Right atrium auricular region (tissue), 2 donors: ENCODE results near the gene CYSTM1. TPM values are rescaled to one million over a fixed set of nuclear protein-coding genes. Genes with fewer than 3 reads are reported as not detected.

Experiments
- DNase-seq: peaks from one replicate; pipeline ENCODE4 v3.0.0-alpha.2; 2019; ENCODE audit warnings: low spot score
- H3K27ac ChIP-seq, 2 donors: fragments of 200-600 bp; sonication (generic); 1 replicate in 1 of 2; 2 replicates in 1 of 2; pipeline ENCODE4 v1.5.1; 2016 to 2019
- H3K27me3 ChIP-seq, 2 donors: fragments of 200-600 bp; sonication (generic); one replicate each; pipeline versions ENCODE4 v1.5.1 to v1.6.0; 2017 to 2019
- H3K36me3 ChIP-seq: fragments of 200-600 bp; sonication (generic); one replicate; pipeline ENCODE4 v1.5.1; 2016
- H3K4me1 ChIP-seq, 2 donors: fragments of 200-600 bp; sonication (generic); one replicate each; pipeline versions ENCODE4 v1.5.1 to v1.6.0; 2017 to 2019
- H3K4me3 ChIP-seq, 2 donors: fragments of 200-600 bp; sonication (generic); 1 replicate in 1 of 2; 2 replicates in 1 of 2; pipeline ENCODE4 v1.5.1; 2017 to 2019; ENCODE audit warnings: mild to moderate bottlenecking in 1 of 2, moderate library complexity in 1 of 2
- H3K9me3 ChIP-seq, 2 donors: fragments of 200-600 bp; sonication (generic); one replicate each; pipeline ENCODE4 v1.5.1; 2019
- CTCF ChIP-seq, 2 donors: fragments of 200-600 bp; sonication (generic); IDR thresholded peaks; one replicate each; pipeline ENCODE4 v1.5.1; 2019; ENCODE audit warnings: antibody characterized with exemption in 2 of 2
- total RNA-seq, 2 donors: library from RNA; depleted of rRNA; stranded (reverse); fragments of >200 nt; gene quantifications; one replicate each; pipeline ENCODE4 v1.1.0, GENCODE V29; 2016

Gene CYSTM1
- total RNA-seq, 2 donors from 2014 or later, result 89.8 to 143 TPM

GRCh38 chr5:140181525-140181924 lies 6.5 kb downstream of the CYSTM1 start:
- no peak for TF ChIP-seq CTCF (IDR thresholded peaks at IDR 0.05)
- Histone ChIP-seq H3K36me3 (no peaks in the 10 kb centered on the region), H3K4me1 (peaks cover 0 to 69% of the 10 kb centered on the region in 2 donors), H3K27ac (peak overlapping the region in 1 of 2 donors; percentile 82), H3K27me3 (no peaks in the 10 kb centered on the region), H3K9me3 (no peaks in the 10 kb centered on the region), H3K4me3 (no peak overlapping the region)
- DNase-seq, result no peak

- H3K27ac ChIP-seq, result peak overlapping the region; percentile 78 to 82
- H3K4me1 ChIP-seq, result peaks cover 0 to 69% of the 10 kb centered on the region in 2 donors
- no peak for DNase-seq
- no peaks in the 10 kb centered on the region for H3K9me3 ChIP-seq
- no peak overlapping the region for H3K4me3 ChIP-seq
- no peaks in the 10 kb centered on the region for H3K27me3 ChIP-seq
- no peaks in the 10 kb centered on the region for H3K36me3 ChIP-seq
- no peak for TF ChIP-seq CTCF (IDR thresholded peaks at IDR 0.05)
Measured at GRCh38 chr5:140182075-140182711, 7.2 kb downstream of the CYSTM1 start.

- Histone ChIP-seq H3K36me3 (no peaks in the 10 kb centered on the region), H3K4me3 (no peak overlapping the region), H3K4me1 (peaks cover 0 to 62% of the 10 kb centered on the region in 2 donors), H3K27ac (peak overlapping the region; percentile 78 to 82), H3K9me3 (no peaks in the 10 kb centered on the region), H3K27me3 (no peaks in the 10 kb centered on the region)
- no peak for DNase-seq
- no peak for TF ChIP-seq CTCF (IDR thresholded peaks at IDR 0.05)
Measured at GRCh38 chr5:140182803-140183367, 7.9 kb downstream of the CYSTM1 start.

GRCh38 chr5:140185409-140185808 lies 10.4 kb downstream of the CYSTM1 start:
- Histone ChIP-seq H3K9me3 (no peaks in the 10 kb centered on the region), H3K27me3 (no peaks in the 10 kb centered on the region), H3K4me1 (peaks cover 0 to 60% of the 10 kb centered on the region in 2 donors), H3K27ac (no peak overlapping the region), H3K36me3 (no peaks in the 10 kb centered on the region), H3K4me3 (no peak overlapping the region)
- no peak for DNase-seq
- TF ChIP-seq CTCF (IDR thresholded peaks at IDR 0.05), result no peak

GRCh38 chr5:140186267-140186671 lies 11.3 kb downstream of the CYSTM1 start:
- Histone ChIP-seq H3K27me3 (no peaks in the 10 kb centered on the region), H3K4me3 (no peak overlapping the region), H3K36me3 (no peaks in the 10 kb centered on the region), H3K27ac (peak overlapping the region in 1 of 2 donors; percentile 20), H3K4me1 (peaks cover 0 to 58% of the 10 kb centered on the region in 2 donors), H3K9me3 (no peaks in the 10 kb centered on the region)
- TF ChIP-seq CTCF (IDR thresholded peaks at IDR 0.05), result no peak
- DNase-seq, result no peak
